Measurements from ENCODE around the gene SCAMP1.
"Not testable (repeated sequence)": the region's sequence is repeated elsewhere in the genome, so short reads cannot be mapped to it uniquely, and the experiment has no call there.

Gene SCAMP1

DNA sequence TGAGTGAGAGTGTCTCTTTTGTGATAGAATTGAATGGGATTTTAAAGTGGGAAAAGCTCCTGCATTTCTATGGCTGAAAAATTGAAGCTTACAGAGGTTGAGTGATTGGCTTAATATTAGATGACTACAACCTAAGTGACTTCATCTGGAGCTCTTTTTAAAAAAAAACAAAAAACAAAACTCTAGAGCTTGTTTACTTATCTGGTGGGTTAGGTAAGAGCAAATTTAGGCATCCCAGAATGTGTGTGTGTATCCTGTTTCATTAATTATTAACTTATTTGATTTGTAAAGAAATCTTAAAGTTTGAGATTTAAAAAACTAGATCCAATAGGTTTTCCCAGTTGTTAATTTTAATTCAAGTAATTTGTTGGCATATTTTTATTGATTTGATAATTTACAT is 60.1 kb downstream of the SCAMP1 start:
- DNase-seq (ENCODE audit: low read depth in 3 of 3, low spot score in 1 of 3), result no peak

DNA sequence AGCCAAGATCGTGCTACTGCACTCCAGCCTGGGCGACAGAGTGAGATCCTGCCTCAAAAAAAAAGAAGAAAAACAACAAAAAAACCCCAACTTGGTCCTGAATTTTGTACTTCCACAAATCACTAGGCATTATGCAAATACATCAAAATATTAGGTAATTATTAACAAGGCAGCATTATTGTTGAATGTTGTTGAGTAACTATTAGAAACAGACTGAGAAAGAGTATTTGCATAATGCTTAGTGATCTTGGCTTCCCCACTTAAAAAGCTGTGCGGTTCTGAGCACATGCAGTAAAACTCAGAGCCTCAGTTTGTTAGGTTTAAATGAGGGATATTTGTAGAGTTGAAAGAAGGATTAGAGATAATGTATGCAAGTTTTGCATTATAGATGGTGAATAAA is 64.2 kb downstream of the SCAMP1 start:
- no peak for DNase-seq (ENCODE audit: low read depth in 3 of 3, low spot score in 1 of 3)

DNA sequence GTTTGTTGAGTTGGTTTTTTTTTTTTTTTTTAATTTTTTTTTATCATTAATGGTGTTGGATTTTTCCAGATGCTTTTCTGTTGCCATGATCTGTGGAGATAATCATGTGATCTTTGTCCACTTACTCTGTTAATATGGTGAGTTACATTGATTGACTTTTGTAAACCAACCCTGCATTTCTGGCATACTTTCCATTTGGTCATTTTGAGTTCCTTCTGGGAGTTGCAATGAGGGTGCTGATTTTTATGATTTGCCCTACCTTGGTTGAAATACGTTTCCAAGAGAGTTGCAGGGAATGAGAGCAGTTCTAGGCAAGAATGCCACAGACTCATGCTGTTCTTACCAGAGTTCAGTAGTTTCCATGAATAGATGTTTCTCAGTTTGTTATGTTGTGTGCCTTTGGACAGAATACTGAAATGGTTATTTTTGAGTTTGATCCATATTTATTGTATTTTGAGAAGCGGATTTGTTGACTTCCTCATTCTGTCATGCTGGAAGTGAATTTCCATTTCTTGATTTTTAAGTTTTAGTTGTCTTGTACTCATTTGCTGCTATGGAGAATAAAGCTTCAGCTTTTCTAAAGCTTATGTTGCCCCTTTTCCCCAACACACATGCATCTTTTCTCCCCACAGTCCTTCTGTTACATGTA is 69.0 kb downstream of the SCAMP1 start:
- DNase-seq (ENCODE audit: low read depth in 3 of 3, low spot score in 1 of 3), result no peak

DNA sequence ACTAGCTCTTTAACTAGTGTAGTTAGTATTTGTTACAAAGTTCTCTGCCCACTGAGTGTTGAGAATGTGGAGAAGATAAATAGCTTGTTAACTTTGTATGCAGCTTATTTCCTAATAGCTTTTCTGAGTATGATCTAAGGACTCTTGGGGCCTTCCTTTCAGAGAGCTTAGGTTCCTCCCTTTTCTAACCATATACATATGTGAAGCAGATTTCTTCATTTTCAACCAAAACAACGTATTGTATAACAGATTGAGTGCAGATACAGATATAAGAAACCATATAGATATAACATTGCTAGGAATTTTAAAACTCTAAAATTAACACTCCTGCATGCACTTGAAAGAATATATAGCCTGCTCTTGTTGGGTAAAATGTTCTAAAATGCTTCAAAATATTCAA is 70.4 kb downstream of the SCAMP1 start:
- DNase-seq (ENCODE audit: low read depth in 3 of 3, low spot score in 1 of 3), result no peak

DNA sequence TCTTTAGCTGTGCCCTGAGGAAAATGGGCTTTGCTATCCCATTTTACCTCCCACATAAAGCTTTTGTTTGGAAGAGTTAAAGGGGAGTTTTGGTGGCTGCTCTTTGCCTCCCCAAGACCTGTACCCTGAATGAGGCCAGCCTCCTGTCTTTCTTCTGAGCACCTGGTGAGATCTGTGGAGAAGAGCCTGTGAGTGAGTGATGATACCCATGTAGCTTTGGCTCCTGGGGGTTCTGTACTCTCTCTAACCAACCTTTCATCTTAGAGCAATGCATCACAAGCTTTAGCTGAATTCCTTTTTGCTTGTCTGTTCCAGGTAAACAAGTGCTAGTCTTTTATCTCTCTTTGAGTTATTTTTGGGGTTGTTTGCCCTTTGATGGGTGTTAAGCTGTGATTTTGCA is 73.6 kb downstream of the SCAMP1 start:
- DNase-seq (ENCODE audit: low read depth in 3 of 3, low spot score in 1 of 3), result no peak

DNA sequence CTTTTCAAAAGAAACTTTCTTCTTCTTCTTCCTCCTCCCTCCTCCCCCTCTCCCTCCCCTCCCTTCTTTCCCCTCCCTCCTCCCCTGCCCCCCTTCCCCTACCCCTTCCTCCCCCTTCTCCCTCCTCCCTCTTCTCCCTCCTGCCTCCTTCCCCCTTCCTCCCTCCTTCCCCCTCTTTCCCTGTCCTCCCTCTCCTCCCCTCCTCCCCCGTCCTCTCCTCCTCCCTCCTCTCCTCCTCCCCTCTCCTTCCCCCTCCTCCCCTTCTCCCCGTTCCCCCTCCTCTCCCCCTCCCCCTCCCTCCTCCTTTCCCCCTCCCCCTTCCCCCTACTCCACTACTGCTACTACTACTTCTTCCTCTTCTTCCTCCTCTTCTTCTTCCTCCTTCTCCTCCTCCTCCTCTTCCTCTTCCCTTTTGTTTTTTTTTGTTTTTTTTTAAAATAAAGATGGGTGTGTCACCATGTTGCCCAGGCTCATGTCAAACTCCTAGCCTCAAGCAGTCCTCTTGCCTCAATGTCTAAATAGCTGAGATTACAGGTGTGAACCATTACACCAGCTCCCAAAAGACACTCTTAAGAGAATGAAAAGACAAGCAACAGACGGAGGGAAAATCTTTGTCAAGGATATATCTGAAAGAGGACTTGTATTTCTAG is 87.5 kb downstream of the SCAMP1 start:
- DNase-seq (ENCODE audit: low read depth in 3 of 3, low spot score in 1 of 3), result no peak

DNA sequence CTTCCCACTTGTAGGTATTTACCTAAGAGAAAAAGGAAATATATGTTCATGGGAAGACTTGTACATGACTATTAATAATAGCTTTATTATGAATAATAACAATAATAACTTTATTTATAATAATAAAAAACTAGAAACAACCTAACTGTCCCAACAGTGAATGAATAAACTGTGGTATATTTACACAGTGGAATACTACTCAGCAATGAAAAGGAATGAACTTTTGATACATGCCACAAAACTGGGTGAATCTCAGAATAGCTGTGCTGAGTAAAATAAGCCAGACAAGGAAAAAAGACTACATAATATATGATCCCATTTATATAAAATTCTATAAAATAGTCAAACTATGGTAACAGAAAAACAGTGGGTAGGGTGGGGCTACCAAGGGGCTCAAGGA is 88.7 kb downstream of the SCAMP1 start:
- no peak for DNase-seq (ENCODE audit: low read depth in 3 of 3, low spot score in 1 of 3)

DNA sequence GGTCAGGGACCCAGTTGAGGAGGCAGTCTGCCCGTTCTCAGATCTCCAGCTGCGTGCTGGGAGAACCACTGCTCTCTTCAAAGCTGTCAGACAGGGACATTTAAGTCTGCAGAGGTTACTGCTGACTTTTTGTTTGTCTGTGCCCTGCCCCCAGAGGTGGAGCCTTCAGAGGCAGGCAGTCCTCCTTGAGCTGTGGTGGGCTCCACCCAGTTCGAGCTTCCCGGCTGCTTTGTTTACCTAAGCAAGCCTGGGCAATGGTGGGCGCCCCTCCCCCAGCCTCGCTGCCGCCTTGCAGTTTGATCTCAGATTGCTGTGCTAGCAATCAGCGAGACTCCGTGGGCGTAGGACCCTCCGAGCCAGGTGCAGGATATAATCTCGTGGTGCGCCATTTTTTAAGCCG is 97.1 kb downstream of the SCAMP1 start:
- DNase-seq (ENCODE audit: low read depth in 3 of 3, low spot score in 1 of 3), result not testable (repeated sequence)

DNA sequence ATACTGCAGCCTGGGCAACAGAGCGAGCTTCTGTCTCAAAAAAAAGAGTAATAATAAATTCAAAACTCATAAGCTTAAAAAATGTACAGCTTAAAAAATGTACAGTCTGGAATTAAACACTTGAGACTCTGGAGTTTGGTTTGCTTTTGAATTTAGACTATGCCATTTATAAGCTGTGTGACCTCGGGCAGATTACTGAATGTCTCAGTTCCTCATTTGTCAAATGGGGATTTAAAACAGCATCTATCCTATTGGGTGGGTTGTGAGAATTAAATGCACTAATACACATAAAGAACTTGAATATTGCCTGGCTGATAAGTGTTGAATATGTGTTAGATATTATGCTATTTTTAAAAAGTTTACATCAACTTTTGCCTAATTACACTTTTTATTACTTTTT is 98.4 kb downstream of the SCAMP1 start:
- no peak for DNase-seq (ENCODE audit: low read depth in 3 of 3, low spot score in 1 of 3)

DNA sequence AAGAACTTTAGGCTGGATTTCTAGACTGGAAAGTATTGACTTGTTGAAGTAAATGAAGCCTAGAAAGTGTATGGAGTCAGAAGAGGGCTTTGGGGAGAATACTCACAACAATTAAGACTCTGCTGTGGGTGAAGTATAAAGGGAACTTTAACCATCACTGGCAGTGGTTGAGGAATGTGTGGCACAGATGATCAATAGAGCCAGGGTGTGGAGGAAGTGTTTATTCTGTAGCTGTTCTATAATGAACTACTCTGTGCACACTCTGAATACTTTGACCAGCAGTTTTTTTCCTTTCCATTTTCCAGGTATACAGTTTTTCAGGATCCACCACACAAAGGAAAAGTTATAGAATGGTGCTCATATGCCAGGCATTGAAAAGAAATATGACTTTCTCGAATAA is 106.7 kb downstream of the SCAMP1 start:
- no peak for DNase-seq (ENCODE audit: low read depth in 3 of 3, low spot score in 1 of 3)

DNA sequence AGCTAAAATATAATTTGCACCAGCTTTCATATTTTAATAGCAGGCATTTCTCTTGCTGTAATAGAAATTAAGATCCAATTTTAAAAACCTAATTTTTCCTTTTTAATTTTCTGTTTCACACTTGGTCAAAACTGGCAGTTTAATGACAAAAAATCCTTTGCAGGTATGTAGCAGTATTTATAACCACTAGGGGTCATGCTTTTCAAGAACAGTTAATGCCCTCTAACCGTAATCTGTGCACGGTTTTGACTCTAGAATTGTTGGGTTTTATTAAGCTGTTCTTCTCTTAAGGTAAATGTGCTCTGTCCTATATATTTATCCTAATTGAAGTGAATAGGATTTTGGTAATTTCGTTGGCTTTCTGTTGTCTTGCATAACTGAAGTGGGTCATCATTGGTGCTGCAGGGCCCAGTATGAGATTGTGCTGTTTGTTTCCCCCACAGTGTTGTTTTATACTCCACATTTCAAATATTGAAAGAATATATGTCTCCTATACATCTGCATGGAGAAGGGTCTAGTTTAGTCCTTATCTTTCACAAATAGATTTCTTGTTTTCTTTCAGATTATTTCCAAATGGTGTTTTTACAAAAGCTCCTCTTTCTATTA is 107.4 kb downstream of the SCAMP1 start:
- DNase-seq (ENCODE audit: low read depth in 3 of 3, low spot score in 1 of 3), result no peak

DNA sequence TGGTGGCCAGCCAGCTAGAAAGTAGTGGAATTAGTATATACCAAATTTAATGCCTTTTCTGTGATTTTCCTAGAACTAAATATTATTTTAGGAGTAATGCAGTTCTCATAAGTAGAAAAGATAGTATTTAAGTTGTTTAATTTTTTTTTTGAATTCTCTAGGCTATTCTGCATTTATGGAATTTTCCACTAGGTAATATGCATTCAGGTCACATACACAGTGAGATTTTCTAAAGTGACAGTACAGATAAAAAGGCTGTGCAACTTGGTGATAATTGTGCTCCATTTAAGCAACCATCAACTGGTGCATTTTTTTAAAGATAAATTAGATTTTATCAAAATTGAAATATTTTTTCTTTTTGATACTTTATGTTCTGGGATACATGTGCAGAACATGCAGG is 111.5 kb downstream of the SCAMP1 start:
- DNase-seq (ENCODE audit: low read depth in 3 of 3, low spot score in 1 of 3), result no peak

DNA sequence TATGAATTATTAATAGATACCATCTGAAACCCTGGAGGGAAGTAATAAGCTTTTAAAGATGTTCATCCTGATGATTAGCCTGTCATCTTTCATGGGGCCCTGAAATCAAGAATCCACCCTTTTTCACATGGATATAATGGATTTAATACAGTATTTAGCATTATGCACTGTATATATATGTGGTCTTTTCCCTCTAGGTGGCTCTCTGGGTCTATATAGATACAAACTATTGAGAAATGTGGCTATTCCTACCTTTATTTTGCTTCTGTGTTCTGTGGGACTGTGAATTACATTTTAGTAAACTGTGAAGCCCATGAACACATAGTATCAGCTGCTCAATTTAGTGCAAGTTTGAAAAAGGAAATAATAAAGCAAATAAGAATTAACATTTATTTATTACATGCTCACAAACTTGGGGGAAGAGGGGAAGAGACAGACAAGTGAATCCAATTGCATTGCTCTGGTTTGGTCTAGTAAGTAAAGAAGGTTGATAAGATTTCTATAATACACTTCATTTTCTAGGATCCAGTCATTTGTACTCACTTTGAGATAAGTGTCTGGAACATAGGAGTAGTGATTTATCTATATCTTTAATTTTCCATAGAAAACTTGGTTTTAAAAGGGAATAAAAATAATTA is 112.2 kb downstream of the SCAMP1 start:
- no peak for DNase-seq (ENCODE audit: low read depth in 3 of 3, low spot score in 1 of 3)

DNA sequence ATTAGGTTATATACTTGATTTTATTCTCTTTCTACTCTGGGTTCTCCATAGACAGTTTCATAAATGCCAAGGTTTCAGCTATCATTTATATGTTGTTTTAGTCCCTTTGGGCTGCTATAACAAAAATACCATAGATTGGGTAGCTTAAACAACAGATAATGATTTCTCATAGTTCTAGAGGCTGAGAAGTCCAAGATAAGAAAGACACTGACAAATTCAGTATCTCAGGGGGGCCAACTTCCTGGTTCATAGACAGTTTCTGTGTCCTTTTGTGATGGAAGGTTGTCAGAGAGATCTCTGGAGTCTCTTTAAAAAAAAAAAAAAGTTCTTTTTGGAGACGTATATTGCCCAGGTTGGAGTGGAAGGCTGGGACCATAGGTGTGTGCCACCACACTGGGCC is 113.3 kb downstream of the SCAMP1 start:
- DNase-seq (ENCODE audit: low read depth in 3 of 3, low spot score in 1 of 3), result no peak

DNA sequence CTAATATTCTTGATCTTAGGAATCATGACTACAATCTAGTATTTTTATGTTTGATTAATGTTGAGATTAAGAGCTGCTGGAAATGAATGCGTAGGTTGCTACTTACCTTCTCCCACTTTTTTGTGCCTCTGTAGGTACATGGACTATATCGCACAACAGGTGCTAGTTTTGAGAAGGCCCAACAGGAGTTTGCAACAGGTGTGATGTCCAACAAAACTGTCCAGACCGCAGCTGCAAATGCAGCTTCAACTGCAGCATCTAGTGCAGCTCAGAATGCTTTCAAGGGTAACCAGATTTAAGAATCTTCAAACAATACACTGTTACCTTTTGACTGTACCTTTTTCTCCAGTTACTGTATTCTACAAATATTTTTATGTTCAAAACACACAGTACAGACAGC is 115.0 kb downstream of the SCAMP1 start:
- no peak for DNase-seq (ENCODE audit: low read depth in 3 of 3, low spot score in 1 of 3)

DNA sequence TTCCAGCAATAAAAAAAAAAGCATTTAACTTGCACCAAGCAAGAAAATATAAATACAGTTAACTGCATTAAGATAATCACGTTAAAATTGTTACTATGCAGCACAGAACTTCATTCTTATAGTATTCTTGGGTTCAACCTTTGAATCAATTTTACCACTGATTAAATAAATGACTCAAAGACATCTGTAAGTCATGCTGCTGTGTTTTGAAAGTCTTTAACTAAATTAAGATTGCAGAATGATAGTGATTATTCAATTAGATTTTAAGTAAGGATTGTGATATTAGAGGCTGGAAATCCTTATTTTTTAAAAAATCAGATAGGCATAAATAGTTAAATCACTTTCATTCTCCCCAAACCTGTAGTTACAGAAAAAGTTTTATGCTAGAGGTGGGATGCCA is 116.4 kb downstream of the SCAMP1 start:
- no peak for DNase-seq (ENCODE audit: low read depth in 3 of 3, low spot score in 1 of 3)

DNA sequence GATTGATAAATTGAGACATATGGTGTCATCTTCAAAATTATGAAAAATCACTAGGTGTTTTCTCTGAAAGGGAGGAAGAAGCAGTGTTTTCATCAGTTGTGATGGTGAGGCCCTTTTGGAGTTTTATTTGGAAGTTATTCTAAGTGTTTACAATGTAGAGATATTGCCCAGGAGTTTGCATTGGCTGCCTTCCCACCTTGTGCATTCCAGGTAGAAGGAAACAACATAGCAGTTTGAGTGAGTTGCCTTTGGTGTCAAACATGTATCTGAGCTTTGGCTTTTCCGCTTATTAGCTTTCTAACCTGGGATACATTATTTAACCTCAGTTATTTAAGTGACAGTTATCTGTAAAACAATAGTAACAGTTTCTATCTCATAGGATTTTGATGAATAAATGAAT is 122.5 kb downstream of the SCAMP1 start:
- DNase-seq (ENCODE audit: low read depth in 3 of 3, low spot score in 1 of 3), result no peak

DNA sequence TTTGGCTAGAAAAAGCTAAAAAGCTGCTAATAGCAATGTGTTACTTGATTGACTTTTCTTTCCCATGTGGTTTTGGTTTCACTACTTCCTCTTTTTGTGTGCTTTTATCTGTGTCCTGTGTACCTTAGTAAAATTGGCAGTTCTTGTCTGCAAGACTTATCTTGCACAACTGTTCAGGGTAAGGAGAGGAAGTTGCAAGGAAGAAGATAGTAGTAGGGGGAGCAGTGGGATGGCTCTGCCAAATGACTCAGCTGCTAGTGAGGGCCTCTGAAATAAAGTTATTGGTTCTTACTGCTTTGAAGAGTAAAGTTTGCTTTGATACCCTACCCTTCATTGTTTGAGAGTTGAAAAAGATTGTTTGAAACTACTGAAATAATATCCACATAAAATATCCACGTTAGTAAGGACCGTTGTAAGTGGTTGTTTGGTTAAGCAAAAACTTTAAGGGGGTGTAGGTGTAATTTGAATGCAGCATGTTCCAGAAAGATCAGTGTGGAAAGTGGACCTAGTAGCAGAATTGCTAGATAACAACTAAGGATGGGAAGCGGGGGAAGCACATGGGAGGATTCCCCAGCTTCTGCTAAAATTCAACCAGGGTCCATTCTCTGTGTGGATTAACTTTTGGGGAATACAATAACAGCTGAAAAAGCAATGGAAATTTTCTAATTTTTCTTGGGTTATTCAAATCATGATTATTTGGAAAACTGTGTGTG is 123.5 kb downstream of the SCAMP1 start:
- DNase-seq (ENCODE audit: low read depth in 3 of 3, low spot score in 1 of 3), result no peak

DNA sequence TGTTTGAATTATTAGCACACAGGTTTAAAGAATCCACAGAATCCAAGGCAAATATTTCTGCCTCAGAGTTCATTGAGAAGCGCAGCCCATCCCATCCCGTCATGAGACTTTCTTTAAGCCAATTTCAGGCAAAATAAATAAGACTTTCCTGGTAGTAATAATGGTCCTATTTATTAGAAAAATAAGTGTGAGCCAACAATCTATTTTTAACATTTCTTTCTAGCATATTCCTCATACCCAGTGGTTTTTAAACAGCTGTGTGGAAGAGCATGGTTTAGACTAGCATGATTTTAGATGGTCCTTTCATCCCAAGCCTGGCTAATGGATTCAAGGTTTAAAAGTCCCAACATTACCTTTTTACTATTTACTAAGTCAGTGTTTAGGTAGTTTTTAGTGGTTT is 125.8 kb downstream of the SCAMP1 start:
- no peak for DNase-seq (ENCODE audit: low read depth in 3 of 3, low spot score in 1 of 3)

DNA sequence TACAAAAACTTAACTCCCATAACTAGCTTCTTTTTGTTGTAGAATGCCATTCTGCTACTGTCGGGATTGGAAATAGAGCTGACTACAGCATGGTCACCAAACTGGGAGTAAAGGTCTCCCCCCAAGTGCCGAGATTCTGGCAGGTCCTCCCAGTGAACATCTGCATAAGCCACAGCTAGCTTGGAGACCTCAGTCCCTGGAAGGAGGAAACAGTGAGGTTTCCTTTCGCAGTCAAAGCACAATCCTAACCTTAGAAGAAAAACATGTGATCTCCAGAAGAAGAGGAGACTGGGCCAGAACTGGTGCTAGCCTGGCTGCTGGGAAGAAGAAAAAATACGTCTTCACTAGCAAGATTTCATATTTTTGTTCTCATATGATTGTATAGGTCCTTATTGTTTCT is 127.4 kb downstream of the SCAMP1 start:
- DNase-seq (ENCODE audit: low read depth in 3 of 3, low spot score in 1 of 3), result no peak

DNA sequence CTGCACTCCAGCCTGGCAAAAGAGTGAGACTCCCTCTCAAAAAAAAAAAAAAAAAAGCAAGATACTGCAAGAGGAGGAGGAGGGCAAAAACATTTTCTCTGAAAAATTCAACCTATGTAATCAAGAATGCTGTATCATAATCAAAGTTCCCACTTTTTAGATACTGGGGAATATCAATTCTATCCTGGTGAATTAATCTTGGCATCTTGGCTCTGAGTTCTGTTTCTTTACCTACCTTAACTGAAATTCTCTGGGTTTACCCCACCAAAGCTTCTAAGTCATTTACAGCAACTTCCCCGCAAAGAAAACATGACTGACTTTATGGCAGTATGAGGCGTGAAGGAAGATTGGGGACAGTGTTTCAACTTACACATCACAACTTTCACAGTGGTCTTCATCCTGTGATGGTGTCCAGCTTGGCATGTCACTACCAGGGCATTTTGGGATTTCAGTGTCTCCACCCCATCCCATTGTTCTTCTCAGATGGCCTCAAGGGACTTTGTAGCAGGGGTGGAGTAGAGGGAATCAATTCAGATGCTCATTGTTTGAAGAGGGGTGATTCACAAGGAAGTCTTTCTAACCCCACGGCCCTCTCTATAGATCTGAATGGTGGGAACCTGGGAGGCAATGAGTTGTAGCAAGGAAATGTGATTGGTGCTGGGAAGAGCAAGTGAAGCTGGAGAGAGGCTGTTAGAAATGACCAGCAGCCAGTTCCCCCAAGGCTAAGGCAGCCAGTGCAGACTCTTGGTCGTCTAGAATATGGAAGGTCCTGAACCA is 130.5 kb downstream of the SCAMP1 start:
- no peak for DNase-seq (ENCODE audit: low read depth in 3 of 3, low spot score in 1 of 3)

All from stimulated activated CD4-positive, alpha-beta T cell treated with anti-CD3 and anti-CD28 coated beads, TNF-alpha, amount 100 ng/mL, for 1 hour (primary cell).